ENCODE measurements around the gene ADGRB3.

DNA sequence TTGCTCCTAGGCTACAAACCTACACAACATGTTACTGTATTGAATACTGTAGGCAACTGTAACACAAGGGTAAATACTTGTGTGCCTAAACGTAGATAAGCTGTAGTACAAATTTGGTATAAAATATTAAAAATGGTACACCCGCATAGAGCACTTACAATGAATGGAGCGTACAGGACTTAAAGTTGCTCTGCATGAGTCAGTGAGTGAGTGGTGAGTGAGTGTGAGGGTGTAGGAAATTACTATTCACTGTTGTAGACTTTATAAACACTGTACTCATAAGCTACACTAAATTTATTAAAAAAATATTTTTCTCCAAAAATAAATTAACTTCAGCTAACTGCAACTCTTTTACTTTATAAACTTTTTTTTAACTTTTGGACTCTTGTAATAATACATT is 391.6 kb downstream of the ADGRB3 start:
- TF ChIP-seq POLR2A (IDR thresholded peaks at IDR 0.05) (no peak), POLR2AphosphoS5 (IDR thresholded peaks at IDR 0.05) (no peak)
- TF ChIP-seq, protein P1, sequence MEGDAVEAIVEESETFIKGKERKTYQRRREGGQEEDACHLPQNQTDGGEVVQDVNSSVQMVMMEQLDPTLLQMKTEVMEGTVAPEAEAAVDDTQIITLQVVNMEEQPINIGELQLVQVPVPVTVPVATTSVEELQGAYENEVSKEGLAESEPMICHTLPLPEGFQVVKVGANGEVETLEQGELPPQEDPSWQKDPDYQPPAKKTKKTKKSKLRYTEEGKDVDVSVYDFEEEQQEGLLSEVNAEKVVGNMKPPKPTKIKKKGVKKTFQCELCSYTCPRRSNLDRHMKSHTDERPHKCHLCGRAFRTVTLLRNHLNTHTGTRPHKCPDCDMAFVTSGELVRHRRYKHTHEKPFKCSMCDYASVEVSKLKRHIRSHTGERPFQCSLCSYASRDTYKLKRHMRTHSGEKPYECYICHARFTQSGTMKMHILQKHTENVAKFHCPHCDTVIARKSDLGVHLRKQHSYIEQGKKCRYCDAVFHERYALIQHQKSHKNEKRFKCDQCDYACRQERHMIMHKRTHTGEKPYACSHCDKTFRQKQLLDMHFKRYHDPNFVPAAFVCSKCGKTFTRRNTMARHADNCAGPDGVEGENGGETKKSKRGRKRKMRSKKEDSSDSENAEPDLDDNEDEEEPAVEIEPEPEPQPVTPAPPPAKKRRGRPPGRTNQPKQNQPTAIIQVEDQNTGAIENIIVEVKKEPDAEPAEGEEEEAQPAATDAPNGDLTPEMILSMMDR (IDR thresholded peaks at IDR 0.05), result no peak
